ENCODE data around the gene SPATA2L. TPM values are rescaled to one million over a fixed set of nuclear protein-coding genes. Genes with fewer than 3 reads are reported as not detected.

Gene SPATA2L
- total RNA-seq, 4 donors from 2014 or later = 10.7 to 33.6 (median 16.1) TPM

DNA sequence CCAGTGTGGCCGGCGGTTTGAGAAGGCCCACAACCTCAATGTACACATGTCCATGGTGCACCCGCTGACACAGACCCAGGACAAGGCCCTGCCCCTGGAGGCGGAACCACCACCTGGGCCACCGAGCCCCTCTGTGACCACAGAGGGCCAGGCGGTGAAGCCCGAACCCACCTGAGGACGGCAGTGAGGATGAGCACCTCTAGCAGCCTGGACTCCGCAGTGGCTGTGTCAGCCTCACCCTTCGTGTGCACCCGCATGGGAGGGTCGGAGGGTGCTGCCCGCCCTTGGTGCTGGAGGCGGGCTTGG is 36.5 kb upstream of the SPATA2L start:
- H3K4me1 ChIP-seq = peaks cover 0 to 3% (median 0%) of the 10 kb centered on the region in 4 donors
- no peak overlapping the region for H3K27ac ChIP-seq
- H3K9me3 ChIP-seq = no peaks in the 10 kb centered on the region
- no peak for DNase-seq (ENCODE audit: low spot score in 2 of 2)
- H3K4me3 ChIP-seq = no peak overlapping the region
- no peaks in the 10 kb centered on the region for H3K27me3 ChIP-seq
- H3K36me3 ChIP-seq = peaks cover 11 to 86% (median 43%) of the 10 kb centered on the region in 3 donors
- TF ChIP-seq, protein P1, sequence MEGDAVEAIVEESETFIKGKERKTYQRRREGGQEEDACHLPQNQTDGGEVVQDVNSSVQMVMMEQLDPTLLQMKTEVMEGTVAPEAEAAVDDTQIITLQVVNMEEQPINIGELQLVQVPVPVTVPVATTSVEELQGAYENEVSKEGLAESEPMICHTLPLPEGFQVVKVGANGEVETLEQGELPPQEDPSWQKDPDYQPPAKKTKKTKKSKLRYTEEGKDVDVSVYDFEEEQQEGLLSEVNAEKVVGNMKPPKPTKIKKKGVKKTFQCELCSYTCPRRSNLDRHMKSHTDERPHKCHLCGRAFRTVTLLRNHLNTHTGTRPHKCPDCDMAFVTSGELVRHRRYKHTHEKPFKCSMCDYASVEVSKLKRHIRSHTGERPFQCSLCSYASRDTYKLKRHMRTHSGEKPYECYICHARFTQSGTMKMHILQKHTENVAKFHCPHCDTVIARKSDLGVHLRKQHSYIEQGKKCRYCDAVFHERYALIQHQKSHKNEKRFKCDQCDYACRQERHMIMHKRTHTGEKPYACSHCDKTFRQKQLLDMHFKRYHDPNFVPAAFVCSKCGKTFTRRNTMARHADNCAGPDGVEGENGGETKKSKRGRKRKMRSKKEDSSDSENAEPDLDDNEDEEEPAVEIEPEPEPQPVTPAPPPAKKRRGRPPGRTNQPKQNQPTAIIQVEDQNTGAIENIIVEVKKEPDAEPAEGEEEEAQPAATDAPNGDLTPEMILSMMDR (IDR thresholded peaks at IDR 0.05) = no peak
- no peak for TF ChIP-seq POLR2A (IDR thresholded peaks at IDR 0.05)
- 88 to 91% methylated on average over 9 to 14 of the region's 14 CpGs for WGBS, 2 donors

GRCh38 chr16:89737341-89738071 is 36.0 kb upstream of the SPATA2L start:
- no peaks in the 10 kb centered on the region for H3K27me3 ChIP-seq
- WGBS, 2 donors = 90 to 91% methylated on average over 19 to 20 of the region's 20 CpGs
- no peaks in the 10 kb centered on the region for H3K4me1 ChIP-seq
- no peak for DNase-seq (ENCODE audit: low spot score in 2 of 2)
- H3K9me3 ChIP-seq = no peaks in the 10 kb centered on the region
- no peak overlapping the region for H3K27ac ChIP-seq
- TF ChIP-seq POLR2A (IDR thresholded peaks at IDR 0.05) (no peak), EP300 (IDR thresholded peaks at IDR 0.05) (no peak)
- TF ChIP-seq, protein P1 (IDR thresholded peaks at IDR 0.05) = no peak
- no peak overlapping the region for H3K4me3 ChIP-seq
- H3K36me3 ChIP-seq = peaks cover 11 to 91% (median 43%) of the 10 kb centered on the region in 3 donors

DNA sequence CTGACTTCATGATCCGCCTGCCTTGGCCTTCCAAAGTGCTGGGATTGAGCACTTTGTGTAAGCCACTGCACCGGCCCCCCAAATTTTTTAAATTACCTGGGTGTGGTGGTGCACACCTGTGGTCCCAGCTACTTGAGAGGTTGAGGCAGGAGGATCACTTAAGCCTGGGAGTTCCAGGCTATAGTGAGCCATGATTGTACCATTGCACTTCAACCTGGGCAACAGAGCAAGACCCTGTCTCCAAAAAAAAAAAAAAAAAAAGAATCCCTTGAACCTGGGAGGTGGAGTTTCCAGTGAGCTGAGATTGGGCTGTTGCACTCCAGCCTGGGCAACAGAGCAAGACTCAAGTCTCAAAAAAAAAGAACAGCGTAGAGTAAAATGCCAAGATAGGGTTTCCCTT is 35.0 kb upstream of the SPATA2L start:
- 97 to 100% methylated on average over 1 to 3 of the region's 3 CpGs for WGBS, 2 donors
- Histone ChIP-seq H3K27me3 (no peaks in the 10 kb centered on the region), H3K9me3 (no peaks in the 10 kb centered on the region), H3K4me3 (no peak overlapping the region), H3K36me3 (peaks cover 11 to 99% (median 43%) of the 10 kb centered on the region in 3 donors), H3K4me1 (no peaks in the 10 kb centered on the region), H3K27ac (no peak overlapping the region)
- no peak for DNase-seq (ENCODE audit: low spot score in 2 of 2)
- TF ChIP-seq POLR2A (IDR thresholded peaks at IDR 0.05) = no peak
- no peak for TF ChIP-seq EP300 (IDR thresholded peaks at IDR 0.05)
- TF ChIP-seq, protein P1 (IDR thresholded peaks at IDR 0.05) = no peak

DNA sequence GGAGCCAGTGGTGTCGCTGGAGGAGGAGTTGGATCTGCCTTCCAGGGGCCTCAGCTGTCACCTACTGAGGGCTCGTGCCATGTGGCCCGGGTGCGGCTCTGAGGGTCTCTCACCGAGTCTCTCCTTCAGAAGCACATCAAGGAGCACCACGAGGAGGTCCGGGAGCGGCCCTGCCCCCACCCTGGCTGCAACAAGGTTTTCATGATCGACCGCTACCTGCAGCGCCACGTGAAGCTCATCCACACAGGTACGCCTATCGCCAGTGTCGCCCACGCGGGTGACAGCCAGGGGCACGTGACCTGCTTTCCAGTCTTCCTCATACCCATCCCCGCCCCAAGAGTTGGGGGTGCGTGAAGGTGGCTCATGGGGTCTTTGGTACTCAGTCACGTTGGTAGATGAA is 32.3 kb upstream of the SPATA2L start:
- no peaks in the 10 kb centered on the region for H3K4me1 ChIP-seq
- H3K36me3 ChIP-seq = peaks cover 9 to 100% (median 57%) of the 10 kb centered on the region in 3 donors
- no peaks in the 10 kb centered on the region for H3K9me3 ChIP-seq
- TF ChIP-seq POLR2A (IDR thresholded peaks at IDR 0.05) (no peak), EP300 (IDR thresholded peaks at IDR 0.05) (no peak)
- TF ChIP-seq, protein P1 (IDR thresholded peaks at IDR 0.05) = no peak
- no peak overlapping the region for H3K4me3 ChIP-seq
- no peaks in the 10 kb centered on the region for H3K27me3 ChIP-seq
- WGBS, 2 donors = 90 to 92% methylated on average over 19 to 21 of the region's 21 CpGs
- H3K27ac ChIP-seq = no peak overlapping the region
- no peak for DNase-seq (ENCODE audit: low spot score in 2 of 2)

DNA sequence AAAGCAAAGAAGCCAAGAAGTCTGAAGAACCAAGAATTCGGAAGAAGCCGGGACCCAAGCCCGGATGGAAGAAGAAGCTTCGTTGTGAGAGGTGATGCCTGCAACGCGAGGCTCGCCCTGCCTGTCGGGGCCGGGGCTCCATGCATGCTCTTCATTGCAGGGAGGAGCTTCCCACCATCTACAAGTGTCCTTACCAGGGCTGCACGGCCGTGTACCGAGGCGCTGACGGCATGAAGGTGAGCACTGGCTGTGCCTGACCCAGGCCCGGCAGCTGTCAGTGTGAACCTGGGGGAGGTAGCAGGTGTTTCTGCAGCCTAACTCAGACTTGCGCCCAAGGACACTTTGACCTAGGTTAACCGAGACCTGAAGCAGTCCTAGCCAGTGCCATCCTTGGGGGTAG is 31.8 kb upstream of the SPATA2L start:
- H3K36me3 ChIP-seq = peaks cover 9 to 100% (median 54%) of the 10 kb centered on the region in 3 donors
- no peaks in the 10 kb centered on the region for H3K9me3 ChIP-seq
- TF ChIP-seq EP300 (IDR thresholded peaks at IDR 0.05) (no peak), POLR2A (IDR thresholded peaks at IDR 0.05) (no peak)
- TF ChIP-seq, protein P1 (IDR thresholded peaks at IDR 0.05) = no peak
- H3K4me3 ChIP-seq = no peak overlapping the region
- 85 to 87% methylated on average over 16 to 17 of the region's 17 CpGs for WGBS, 2 donors
- no peaks in the 10 kb centered on the region for H3K4me1 ChIP-seq
- H3K27ac ChIP-seq = no peak overlapping the region
- no peak for DNase-seq (ENCODE audit: low spot score in 2 of 2)
- no peaks in the 10 kb centered on the region for H3K27me3 ChIP-seq

Measured in tibial nerve (tissue), 4 donors.